Body of pancreas (tissue), 4 donors: ENCODE results near the gene CCDC87. TPM values are rescaled to one million over a fixed set of nuclear protein-coding genes. Genes with fewer than 3 reads are reported as not detected.

Experiments
- ATAC-seq: fragments of 150-250 bp; one replicate; pipeline ENCODE4 v1.9.1; 2016
- DNase-seq, 4 donors: peaks; one replicate each; pipeline ENCODE4 v3.0.0-alpha.2; 2019
- H3K27ac ChIP-seq, 4 donors: fragments of 200-600 bp; sonication (generic); 1 replicate in 3 of 4; 2 replicates in 1 of 4; pipeline versions ENCODE4 v1.5.1 to v1.6.1; 2016 to 2019; ENCODE audit warnings: mild to moderate bottlenecking in 1 of 4, mixed read lengths in 1 of 4, moderate library complexity in 1 of 4
- H3K27me3 ChIP-seq, 2 donors: fragments of 200-600 bp; sonication (generic); one replicate each; pipeline ENCODE4 v1.6.0; 2016; ENCODE audit warnings: mild to moderate bottlenecking in 1 of 2
- H3K36me3 ChIP-seq, 2 donors: fragments of 200-600 bp; sonication (generic); replicated peaks in 1 of 2; 2 replicates each; pipeline ENCODE4 v1.5.1; 2016; ENCODE audit warnings: low read depth in 2 of 2; ENCODE audit not compliant: insufficient read depth in 1 of 2
- H3K4me1 ChIP-seq: fragments of 200-600 bp; sonication (generic); one replicate; pipeline ENCODE4 v1.6.0; 2016
- H3K4me3 ChIP-seq, 2 donors: fragments of 200-600 bp; sonication (generic); 1 replicate in 1 of 2; 2 replicates in 1 of 2; pipeline ENCODE4 v1.5.1; 2016 to 2019
- H3K9me3 ChIP-seq, 3 donors: fragments of 200-600 bp; sonication (generic); 1 replicate in 2 of 3; 2 replicates in 1 of 3; pipeline ENCODE4 v1.5.1; 2016
- POLR2A ChIP-seq, 3 donors: fragments of 450-650 bp; IDR thresholded peaks; one replicate each; pipeline ENCODE4 v1.6.1; 2016; ENCODE audit warnings: antibody characterized with exemption in 3 of 3, mild to moderate bottlenecking in 2 of 3
- WGBS, 2 donors: methylation state at CpG; one replicate each; pipeline ENCODE4 v1.1.5; 2017; 5-methylcytosine and 5-hydroxymethylcytosine counted together
- intact Hi-C: fragments of 100-400 bp; cut with DNase I; formaldehyde crosslinking; loops from one replicate; pipeline ENCODE4 v1.15.1; 2023
- total RNA-seq, 2 donors: library from RNA; depleted of rRNA; stranded (reverse); fragments of >200 nt; gene quantifications; one replicate each; pipeline ENCODE4 v1.1.0, GENCODE V29; 2016
- TF ChIP-seq, protein P1 (sequence below), 7 experiments: fragments of 450-650 bp in 4 of 7; fragments of 200-600 bp in 3 of 7; sonication (generic) in 3 of 7; IDR thresholded peaks; one replicate each; pipeline ENCODE4 v1.5.1; 2016 to 2019; ENCODE audit warnings: antibody characterized with exemption in 7 of 7

CCDC87 gene
- total RNA-seq, 2 donors from 2014 or later, result under 0.01 TPM; not detected in 1

DNA sequence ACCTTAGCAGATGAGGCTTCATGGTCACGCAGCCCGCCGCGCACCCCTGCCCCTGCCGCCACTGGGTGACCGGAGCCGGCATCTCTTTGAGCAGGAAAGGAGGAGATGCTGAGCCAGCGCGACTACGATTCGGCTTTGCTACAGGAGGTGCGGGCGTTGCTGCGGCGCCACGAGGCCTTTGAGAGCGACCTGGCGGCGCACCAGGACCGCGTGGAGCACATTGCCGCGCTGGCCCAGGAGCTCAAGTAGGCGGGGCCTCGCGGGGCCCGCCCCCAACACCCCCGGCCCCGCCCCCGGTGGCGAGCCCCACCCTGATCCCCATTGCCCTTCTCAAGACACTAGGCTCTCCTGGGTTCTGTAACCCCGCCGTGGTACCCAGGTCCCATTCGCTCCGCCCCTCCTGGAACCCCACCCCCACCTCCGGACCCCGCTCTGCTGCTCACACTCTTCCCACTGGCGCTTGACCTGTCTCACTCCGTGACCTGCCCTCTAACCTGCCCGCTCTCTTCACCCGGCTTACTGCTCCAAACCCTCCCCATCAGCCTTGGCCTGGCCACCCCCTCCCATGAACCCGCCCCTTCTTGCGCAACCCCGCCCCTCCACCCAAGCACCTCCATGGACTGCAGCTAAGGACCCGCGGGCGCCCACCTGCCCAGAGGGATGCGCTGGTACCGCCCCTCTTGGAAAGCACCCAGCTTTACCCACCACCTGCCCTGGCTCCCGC is 33.6 kb downstream of the CCDC87 start:
- WGBS, 2 donors, result 7 to 15% methylated on average over 10 to 40 of the region's 50 CpGs
- TF ChIP-seq, protein P1, sequence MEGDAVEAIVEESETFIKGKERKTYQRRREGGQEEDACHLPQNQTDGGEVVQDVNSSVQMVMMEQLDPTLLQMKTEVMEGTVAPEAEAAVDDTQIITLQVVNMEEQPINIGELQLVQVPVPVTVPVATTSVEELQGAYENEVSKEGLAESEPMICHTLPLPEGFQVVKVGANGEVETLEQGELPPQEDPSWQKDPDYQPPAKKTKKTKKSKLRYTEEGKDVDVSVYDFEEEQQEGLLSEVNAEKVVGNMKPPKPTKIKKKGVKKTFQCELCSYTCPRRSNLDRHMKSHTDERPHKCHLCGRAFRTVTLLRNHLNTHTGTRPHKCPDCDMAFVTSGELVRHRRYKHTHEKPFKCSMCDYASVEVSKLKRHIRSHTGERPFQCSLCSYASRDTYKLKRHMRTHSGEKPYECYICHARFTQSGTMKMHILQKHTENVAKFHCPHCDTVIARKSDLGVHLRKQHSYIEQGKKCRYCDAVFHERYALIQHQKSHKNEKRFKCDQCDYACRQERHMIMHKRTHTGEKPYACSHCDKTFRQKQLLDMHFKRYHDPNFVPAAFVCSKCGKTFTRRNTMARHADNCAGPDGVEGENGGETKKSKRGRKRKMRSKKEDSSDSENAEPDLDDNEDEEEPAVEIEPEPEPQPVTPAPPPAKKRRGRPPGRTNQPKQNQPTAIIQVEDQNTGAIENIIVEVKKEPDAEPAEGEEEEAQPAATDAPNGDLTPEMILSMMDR (IDR thresholded peaks at IDR 0.05), result no peak
- TF ChIP-seq POLR2A (IDR thresholded peaks at IDR 0.05), result no peak
- H3K36me3 ChIP-seq, result no peaks in the 10 kb centered on the region
- ATAC-seq, result peak; percentile 21
- intact Hi-C loops, result no loop called here
- H3K9me3 ChIP-seq, result no peaks in the 10 kb centered on the region
- no peaks in the 10 kb centered on the region for H3K27me3 ChIP-seq
- no peak overlapping the region for H3K4me3 ChIP-seq
- H3K27ac ChIP-seq, result no peak overlapping the region
- peaks cover 9% of the 10 kb centered on the region for H3K4me1 ChIP-seq
- DNase-seq, result peak; percentile 28 to 69 (median 46)

DNA sequence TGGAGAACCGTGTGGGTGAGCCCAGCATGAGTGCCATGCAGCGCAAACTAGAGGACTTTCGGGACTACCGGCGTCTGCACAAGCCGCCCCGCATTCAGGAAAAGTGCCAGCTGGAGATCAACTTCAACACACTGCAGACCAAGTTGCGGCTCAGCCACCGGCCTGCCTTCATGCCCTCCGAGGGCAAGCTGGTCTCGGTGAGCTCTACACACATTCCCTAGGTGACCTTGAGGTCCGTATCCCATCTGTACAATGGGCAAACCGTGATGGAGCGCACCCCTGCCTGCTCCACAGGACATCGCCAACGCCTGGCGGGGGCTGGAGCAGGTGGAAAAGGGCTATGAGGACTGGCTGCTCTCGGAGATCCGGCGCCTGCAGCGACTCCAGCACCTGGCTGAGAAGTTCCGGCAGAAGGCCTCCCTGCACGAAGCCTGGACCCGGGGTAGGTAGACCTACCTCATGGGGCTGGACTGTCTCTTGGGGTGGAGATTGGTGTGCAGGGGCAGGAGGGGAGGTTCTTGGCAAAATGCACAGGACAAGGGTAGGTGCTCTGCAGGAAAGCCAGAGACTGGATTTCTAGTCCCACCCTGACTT is 35.0 kb downstream of the CCDC87 start:
- intact Hi-C loops, result no loop called here

DNA sequence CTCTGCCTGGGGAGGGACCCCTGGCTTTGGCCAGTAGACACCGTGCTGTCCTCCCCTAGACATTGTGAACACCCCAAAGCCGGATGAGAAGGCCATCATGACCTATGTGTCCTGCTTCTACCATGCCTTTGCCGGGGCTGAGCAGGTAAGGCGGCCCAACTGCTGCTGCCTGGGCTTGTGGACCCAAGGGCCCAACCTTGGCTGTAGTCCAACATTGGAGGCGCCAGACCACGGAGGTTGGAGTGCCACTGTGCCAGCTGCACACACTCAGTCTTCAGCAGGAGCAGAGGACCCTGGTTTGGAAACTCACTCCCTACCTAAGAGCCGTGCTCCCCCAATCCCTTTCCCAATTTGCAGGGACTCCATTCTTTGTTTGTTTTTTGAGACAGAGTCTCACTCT is 36.8 kb downstream of the CCDC87 start:
- H3K27ac ChIP-seq, result no peak overlapping the region
- peaks cover 9% of the 10 kb centered on the region for H3K4me1 ChIP-seq
- H3K27me3 ChIP-seq, result no peaks in the 10 kb centered on the region
- TF ChIP-seq, protein P1 (IDR thresholded peaks at IDR 0.05), result no peak
- no peak for TF ChIP-seq POLR2A (IDR thresholded peaks at IDR 0.05)
- no peak overlapping the region for H3K4me3 ChIP-seq
- H3K9me3 ChIP-seq, result no peaks in the 10 kb centered on the region
- no peaks in the 10 kb centered on the region for H3K36me3 ChIP-seq
- ATAC-seq (no peak), DNase-seq (no peak)
- WGBS, 2 donors, result 68 to 75% methylated on average over 5 to 7 of the region's 7 CpGs
- intact Hi-C loops, result no loop called here

More for the DNA sequence above, 35.0 kb downstream of the CCDC87 start:
- H3K36me3 ChIP-seq, result no peaks in the 10 kb centered on the region
- no peaks in the 10 kb centered on the region for H3K27me3 ChIP-seq
- no peak overlapping the region for H3K4me3 ChIP-seq
- TF ChIP-seq, protein P1 (IDR thresholded peaks at IDR 0.05), result no peak
- no peak for TF ChIP-seq POLR2A (IDR thresholded peaks at IDR 0.05)
- H3K4me1 ChIP-seq, result peaks cover 9% of the 10 kb centered on the region
- H3K9me3 ChIP-seq, result no peaks in the 10 kb centered on the region
- ATAC-seq (no peak), DNase-seq (no peak)
- WGBS, 2 donors, result 83 to 100% methylated on average over 1 to 18 of the region's 24 CpGs
- no peak overlapping the region for H3K27ac ChIP-seq

DNA sequence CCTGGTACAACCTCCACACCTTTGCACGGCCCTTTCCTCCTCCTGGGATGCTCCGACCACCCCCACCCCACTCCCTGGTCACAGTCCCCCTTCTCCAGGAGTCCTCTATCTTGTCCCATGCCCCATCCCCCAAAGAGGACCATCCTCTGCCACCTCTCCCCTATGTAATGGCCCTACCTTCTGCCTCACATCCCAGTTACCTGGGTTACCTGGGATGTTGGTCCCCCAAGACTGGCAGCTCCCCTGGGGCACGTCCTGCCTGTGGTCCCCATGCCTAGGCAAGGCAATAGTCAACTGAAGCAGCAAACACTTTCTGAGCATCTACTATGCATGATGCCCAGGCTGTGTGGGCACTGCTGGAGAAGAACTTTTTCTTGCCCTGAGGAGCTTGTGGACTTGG is 37.4 kb downstream of the CCDC87 start:
- intact Hi-C loops, result no loop called here
- TF ChIP-seq, protein P1 (IDR thresholded peaks at IDR 0.05), result no peak
- TF ChIP-seq POLR2A (IDR thresholded peaks at IDR 0.05), result no peak
- Histone ChIP-seq H3K27ac (no peak overlapping the region), H3K27me3 (no peaks in the 10 kb centered on the region), H3K4me1 (peaks cover 9% of the 10 kb centered on the region), H3K9me3 (no peaks in the 10 kb centered on the region), H3K4me3 (no peak overlapping the region), H3K36me3 (no peaks in the 10 kb centered on the region)
- WGBS, 2 donors, result 54 to 74% methylated on average over 3 of the region's 3 CpGs
- no peak for DNase-seq
- ATAC-seq, result no peak
